Prostate gland (tissue), 2 donors: ENCODE measurements around the gene CYTH4.

Experiments
- CTCF ChIP-seq, 4 experiments: fragments of 200-600 bp in 2 of 4; fragments of 450-650 bp in 2 of 4; sonication (generic) in 2 of 4; IDR thresholded peaks; 1 replicate in 3 of 4; 2 replicates in 1 of 4; pipeline ENCODE4 v1.5.1; 2016 to 2019; ENCODE audit warnings: antibody characterized with exemption in 4 of 4, mild to moderate bottlenecking in 2 of 4, moderate library complexity in 2 of 4
- POLR2A ChIP-seq: fragments of 450-650 bp; IDR thresholded peaks from one replicate; pipeline ENCODE4 v1.6.1; 2016; ENCODE audit warnings: antibody characterized with exemption, mild to moderate bottlenecking
- POLR2AphosphoS5 ChIP-seq: sonication (generic); formaldehyde crosslinking; IDR thresholded peaks from one replicate; pipeline ENCODE4 v1.6.1; 2017; ENCODE audit warnings: antibody characterized with exemption

- TF ChIP-seq CTCF (IDR thresholded peaks at IDR 0.05) (no peak), POLR2A (no peak), POLR2AphosphoS5 (no peak)
These were observed 36.2 kb downstream of the CYTH4 start for GRCh38 chr22:37318364-37319109.
